AG04450 (cell line): ENCODE results near the gene PPIG. TPM values are rescaled to one million over a fixed set of nuclear protein-coding genes. Genes with fewer than 3 reads are reported as not detected.

Experiments
- CTCF ChIA-PET: fragments of 300-600, 350-600 bp; formaldehyde crosslinking; extraction: SDS; loops from one replicate; lab custom pipeline; 2022; ENCODE audit warnings: antibody characterized with exemption, inconsistent platforms; lab: Charles Lee
- POLR2A ChIA-PET: fragments of 350-600 bp; formaldehyde crosslinking; extraction: SDS; loops from one replicate; lab custom pipeline; 2021; ENCODE audit warnings: antibody characterized with exemption, inconsistent platforms; lab: Yijun Ruan, JAX
- DNase-seq: peaks from one replicate; pipeline ENCODE4 v3.0.0-alpha.2; 2011; ENCODE audit warnings: low read depth, low spot score
- H3K27ac ChIP-seq: one replicate; pipeline ENCODE4 v1.5.1; 2012; ENCODE audit warnings: low read depth, low read length, control low read depth
- H3K27me3 ChIP-seq: one replicate; pipeline ENCODE4 v1.6.0; 2012; ENCODE audit warnings: low read length; ENCODE audit not compliant: control insufficient read depth, insufficient read depth
- H3K4me3 ChIP-seq: 2 replicates; pipeline ENCODE4 v1.5.1; 2011; ENCODE audit warnings: mild to moderate bottlenecking, low read depth, low read length, control low read depth
- H3K9me3 ChIP-seq: 2 replicates; pipeline ENCODE4 v1.5.1; 2012; ENCODE audit warnings: low read length; ENCODE audit not compliant: control insufficient read depth, insufficient read depth
- polyA plus RNA-seq: library from polyadenylated mRNA; depleted of rRNA; stranded (reverse); fragments of >200 nt; gene quantifications from 2 replicates; pipeline ENCODE4 v1.2.3, GENCODE V29; 2011
- TF ChIP-seq, protein P1 (sequence below): IDR thresholded peaks from 2 replicates; pipeline ENCODE4 v1.5.1; 2011; ENCODE audit warnings: low read depth, low read length, control low read depth, inconsistent platforms

The PPIG gene
- polyA plus RNA-seq, 1 experiment: 47.1 TPM

DNA sequence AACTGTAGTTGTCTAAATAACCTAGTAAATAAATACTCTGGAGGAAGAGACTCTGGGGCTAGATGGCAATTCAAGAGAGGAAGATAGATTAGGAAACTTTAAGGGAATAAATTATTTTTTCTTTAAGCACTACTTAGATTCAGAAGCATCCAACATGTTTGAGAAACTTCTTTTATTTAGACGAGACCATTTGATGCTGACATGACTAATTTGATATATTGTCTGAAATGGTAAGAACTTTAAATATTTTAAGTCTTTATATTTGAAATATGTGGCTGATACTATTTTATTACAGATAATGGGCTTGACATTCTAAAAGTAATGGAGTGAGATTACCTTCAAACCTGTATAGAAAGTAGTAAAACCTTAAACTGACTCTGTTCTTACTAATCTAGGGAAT is 36.4 kb downstream of the PPIG start:
- TF ChIP-seq, protein P1, sequence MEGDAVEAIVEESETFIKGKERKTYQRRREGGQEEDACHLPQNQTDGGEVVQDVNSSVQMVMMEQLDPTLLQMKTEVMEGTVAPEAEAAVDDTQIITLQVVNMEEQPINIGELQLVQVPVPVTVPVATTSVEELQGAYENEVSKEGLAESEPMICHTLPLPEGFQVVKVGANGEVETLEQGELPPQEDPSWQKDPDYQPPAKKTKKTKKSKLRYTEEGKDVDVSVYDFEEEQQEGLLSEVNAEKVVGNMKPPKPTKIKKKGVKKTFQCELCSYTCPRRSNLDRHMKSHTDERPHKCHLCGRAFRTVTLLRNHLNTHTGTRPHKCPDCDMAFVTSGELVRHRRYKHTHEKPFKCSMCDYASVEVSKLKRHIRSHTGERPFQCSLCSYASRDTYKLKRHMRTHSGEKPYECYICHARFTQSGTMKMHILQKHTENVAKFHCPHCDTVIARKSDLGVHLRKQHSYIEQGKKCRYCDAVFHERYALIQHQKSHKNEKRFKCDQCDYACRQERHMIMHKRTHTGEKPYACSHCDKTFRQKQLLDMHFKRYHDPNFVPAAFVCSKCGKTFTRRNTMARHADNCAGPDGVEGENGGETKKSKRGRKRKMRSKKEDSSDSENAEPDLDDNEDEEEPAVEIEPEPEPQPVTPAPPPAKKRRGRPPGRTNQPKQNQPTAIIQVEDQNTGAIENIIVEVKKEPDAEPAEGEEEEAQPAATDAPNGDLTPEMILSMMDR: no peak
- DNase-seq: no peak
- Histone ChIP-seq H3K4me3 (no peak overlapping the region), H3K27me3 (no peaks in the 10 kb centered on the region), H3K27ac (no peak overlapping the region), H3K9me3 (no peaks in the 10 kb centered on the region)
- ChIA-PET POLR2A (no interaction called here), CTCF (no interaction called here)

DNA sequence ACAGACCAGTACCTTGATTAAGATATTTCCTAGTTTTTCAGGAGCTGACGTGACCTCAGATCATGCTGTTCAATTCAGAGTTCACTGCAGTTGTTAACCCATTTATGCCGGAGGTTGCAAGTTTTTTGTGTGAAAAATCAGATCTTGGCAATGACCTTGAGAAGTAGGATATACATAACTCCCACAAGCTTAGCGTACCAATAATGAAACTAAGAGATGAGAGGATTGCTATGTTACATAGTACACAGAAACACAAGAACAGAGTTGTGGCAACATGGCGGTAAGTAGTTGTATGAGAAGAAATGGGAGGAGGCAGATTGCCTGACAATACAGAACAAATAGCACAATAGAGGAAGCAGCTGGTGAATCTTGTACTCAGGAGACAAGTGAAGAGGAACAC is 39.1 kb downstream of the PPIG start:
- no peak overlapping the region for H3K4me3 ChIP-seq
- no peak for DNase-seq
- H3K27me3 ChIP-seq: no peaks in the 10 kb centered on the region
- TF ChIP-seq, protein P1: no peak
- ChIA-PET CTCF (no interaction called here), POLR2A (no interaction called here)
- H3K9me3 ChIP-seq: no peaks in the 10 kb centered on the region
- H3K27ac ChIP-seq: no peak overlapping the region

DNA sequence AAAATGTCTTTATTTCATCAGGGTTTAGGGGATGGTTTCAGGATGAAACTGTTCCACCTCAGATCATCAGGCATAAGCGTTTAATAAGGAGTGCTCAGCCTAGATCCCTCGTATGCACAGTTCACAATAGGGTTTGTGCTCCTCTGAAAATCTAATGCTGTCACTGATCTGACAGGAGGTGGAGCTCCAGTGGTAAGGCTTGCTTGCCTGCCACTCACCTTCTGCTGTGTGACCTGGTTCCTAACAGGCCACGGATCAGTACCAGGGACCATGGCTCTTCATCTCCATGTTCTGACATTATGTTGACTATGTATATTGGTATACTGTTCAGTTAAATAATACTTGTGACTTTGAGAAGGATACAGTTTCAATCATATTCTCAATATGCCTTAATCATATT is 41.6 kb downstream of the PPIG start:
- TF ChIP-seq, protein P1: no peak
- CTCF ChIA-PET: no interaction called here
- DNase-seq: no peak
- H3K9me3 ChIP-seq: no peaks in the 10 kb centered on the region
- no peak overlapping the region for H3K27ac ChIP-seq
- no peak overlapping the region for H3K4me3 ChIP-seq
- no peaks in the 10 kb centered on the region for H3K27me3 ChIP-seq
- POLR2A ChIA-PET: no interaction called here

DNA sequence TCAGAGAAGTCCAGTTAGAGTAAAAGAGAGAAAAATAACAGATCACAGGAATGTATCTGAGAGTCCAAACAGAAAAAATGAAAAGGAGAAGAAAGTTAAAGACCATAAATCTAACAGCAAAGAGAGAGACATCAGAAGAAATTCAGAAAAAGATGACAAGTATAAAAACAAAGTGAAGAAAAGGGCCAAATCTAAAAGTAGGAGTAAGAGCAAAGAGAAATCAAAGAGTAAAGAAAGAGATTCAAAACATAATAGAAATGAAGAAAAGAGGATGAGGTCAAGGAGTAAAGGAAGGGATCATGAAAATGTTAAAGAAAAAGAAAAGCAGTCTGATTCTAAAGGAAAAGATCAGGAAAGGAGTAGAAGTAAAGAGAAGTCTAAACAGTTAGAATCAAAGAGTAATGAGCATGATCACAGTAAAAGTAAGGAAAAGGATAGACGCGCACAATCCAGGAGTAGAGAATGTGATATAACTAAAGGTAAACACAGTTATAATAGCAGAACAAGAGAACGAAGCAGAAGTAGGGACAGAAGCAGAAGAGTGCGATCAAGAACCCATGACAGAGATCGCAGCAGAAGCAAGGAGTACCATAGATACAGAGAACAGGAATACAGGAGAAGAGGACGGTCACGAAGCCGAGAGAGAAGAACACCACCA is 52.4 kb downstream of the PPIG start:
- no peak for DNase-seq
- Histone ChIP-seq H3K9me3 (no peaks in the 10 kb centered on the region), H3K27me3 (no peaks in the 10 kb centered on the region), H3K27ac (no peak overlapping the region), H3K4me3 (no peak overlapping the region)
- ChIA-PET CTCF (no interaction called here), POLR2A (interaction anchor here (0.7 kb wide), 1 partner anchor 115 kb away, joined by 3 read pairs; no protein-coding TSS in a partner anchor)
- TF ChIP-seq, protein P1: no peak

DNA sequence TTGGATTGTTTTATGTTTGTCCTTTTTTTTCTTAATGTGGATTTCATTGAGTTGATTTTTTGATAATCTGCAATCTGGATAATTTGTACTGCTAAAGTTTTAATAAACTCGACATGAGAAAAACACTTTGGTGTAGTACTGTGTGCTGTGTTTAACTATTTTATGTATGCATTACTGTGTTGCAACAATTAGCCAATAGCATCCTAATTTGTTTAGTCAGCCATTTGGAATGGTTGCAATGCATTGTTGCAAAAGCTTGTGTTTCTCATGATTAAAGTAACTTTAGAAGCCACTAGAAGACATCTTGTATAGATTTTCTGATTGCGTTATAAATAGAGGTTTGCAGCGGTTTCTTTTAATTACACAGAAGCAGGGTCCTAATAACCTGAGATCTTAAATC is 53.5 kb downstream of the PPIG start:
- Histone ChIP-seq H3K4me3 (no peak overlapping the region), H3K27me3 (no peaks in the 10 kb centered on the region), H3K27ac (no peak overlapping the region), H3K9me3 (no peaks in the 10 kb centered on the region)
- DNase-seq: peak; percentile 48
- POLR2A ChIA-PET: no interaction called here
- CTCF ChIA-PET: interaction anchor here (1.1 kb wide), 1 partner anchor 186 kb away, joined by 3 read pairs; no protein-coding TSS in a partner anchor
- TF ChIP-seq, protein P1: no peak
